ENCODE measurements around the gene ASCL1.

DNA sequence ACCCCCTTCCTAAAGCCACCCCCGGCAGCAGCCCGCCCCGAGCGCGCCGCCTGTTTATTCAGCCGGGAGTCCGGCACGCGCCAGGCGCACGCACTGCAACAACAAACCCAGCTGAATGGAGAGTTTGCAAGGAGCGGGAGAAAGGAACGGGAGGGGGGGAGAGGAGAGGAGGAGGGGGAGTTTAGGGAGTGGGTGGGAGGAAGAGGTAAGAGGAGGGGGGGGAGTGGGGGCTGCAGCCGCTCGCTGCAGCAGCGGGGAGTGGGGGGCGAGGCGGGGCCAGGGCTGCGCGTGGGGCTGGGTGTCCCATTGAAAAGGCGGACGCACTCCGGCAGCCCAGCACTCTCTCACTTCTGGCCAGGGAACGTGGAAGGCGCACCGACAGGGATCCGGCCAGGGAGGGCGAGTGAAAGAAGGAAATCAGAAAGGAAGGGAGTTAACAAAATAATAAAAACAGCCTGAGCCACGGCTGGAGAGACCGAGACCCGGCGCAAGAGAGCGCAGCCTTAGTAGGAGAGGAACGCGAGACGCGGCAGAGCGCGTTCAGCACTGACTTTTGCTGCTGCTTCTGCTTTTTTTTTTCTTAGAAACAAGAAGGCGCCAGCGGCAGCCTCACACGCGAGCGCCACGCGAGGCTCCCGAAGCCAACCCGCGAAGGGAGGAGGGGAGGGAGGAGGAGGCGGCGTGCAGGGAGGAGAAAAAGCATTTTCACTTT, at the start of gene ASCL1:
- TF ChIP-seq, protein P1, sequence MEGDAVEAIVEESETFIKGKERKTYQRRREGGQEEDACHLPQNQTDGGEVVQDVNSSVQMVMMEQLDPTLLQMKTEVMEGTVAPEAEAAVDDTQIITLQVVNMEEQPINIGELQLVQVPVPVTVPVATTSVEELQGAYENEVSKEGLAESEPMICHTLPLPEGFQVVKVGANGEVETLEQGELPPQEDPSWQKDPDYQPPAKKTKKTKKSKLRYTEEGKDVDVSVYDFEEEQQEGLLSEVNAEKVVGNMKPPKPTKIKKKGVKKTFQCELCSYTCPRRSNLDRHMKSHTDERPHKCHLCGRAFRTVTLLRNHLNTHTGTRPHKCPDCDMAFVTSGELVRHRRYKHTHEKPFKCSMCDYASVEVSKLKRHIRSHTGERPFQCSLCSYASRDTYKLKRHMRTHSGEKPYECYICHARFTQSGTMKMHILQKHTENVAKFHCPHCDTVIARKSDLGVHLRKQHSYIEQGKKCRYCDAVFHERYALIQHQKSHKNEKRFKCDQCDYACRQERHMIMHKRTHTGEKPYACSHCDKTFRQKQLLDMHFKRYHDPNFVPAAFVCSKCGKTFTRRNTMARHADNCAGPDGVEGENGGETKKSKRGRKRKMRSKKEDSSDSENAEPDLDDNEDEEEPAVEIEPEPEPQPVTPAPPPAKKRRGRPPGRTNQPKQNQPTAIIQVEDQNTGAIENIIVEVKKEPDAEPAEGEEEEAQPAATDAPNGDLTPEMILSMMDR (IDR thresholded peaks at IDR 0.05): no peak
- no peak for TF ChIP-seq POLR2A (IDR thresholded peaks at IDR 0.05)

Data from heart left ventricle (tissue), 13 donors.